Vagina (tissue), 2 donors: ENCODE measurements around the gene PDHA1. TPM values are rescaled to one million over a fixed set of nuclear protein-coding genes. Genes with fewer than 3 reads are reported as not detected.
A peak's percentile ranks its signal among the peaks of the same experiment; 100 is the strongest.

Experiments
- DNase-seq, 2 donors: peaks; one replicate each; pipeline ENCODE4 v3.0.0-alpha.2; 2017; ENCODE audit errors: extremely low spot score in 2 of 2
- H3K27ac ChIP-seq: fragments of 200-600 bp; sonication (generic); one replicate; pipeline ENCODE4 v1.5.1; 2019
- H3K27me3 ChIP-seq: fragments of 200-600 bp; sonication (generic); one replicate; pipeline ENCODE4 v1.5.1; 2019
- H3K36me3 ChIP-seq, 2 donors: fragments of 200-600 bp; sonication (generic); one replicate each; pipeline ENCODE4 v1.5.1; 2017 to 2019
- H3K4me1 ChIP-seq: fragments of 200-600 bp; sonication (generic); one replicate; pipeline ENCODE4 v1.5.1; 2019
- H3K4me3 ChIP-seq, 2 donors: fragments of 200-600 bp; sonication (generic); 1 replicate in 1 of 2; 2 replicates in 1 of 2; pipeline ENCODE4 v1.5.1; 2016 to 2019
- H3K9me3 ChIP-seq: fragments of 200-600 bp; sonication (generic); one replicate; pipeline ENCODE4 v1.5.1; 2019
- CTCF ChIP-seq, 3 experiments: fragments of 450-650 bp in 2 of 3; fragments of 200-600 bp in 1 of 3; sonication (generic) in 1 of 3; IDR thresholded peaks; one replicate each; pipeline ENCODE4 v1.5.1; 2017 to 2019; ENCODE audit warnings: antibody characterized with exemption in 3 of 3, mild to moderate bottlenecking in 2 of 3, moderate library complexity in 2 of 3
- POLR2A ChIP-seq, 2 donors: fragments of 450-650 bp; IDR thresholded peaks; one replicate each; pipeline ENCODE4 v1.6.1; 2017; ENCODE audit warnings: antibody characterized with exemption in 2 of 2, mild to moderate bottlenecking in 2 of 2, moderate library complexity in 2 of 2
- POLR2AphosphoS5 ChIP-seq, 2 donors: sonication (generic); formaldehyde crosslinking; IDR thresholded peaks; one replicate each; pipeline ENCODE4 v1.9.0; 2017; ENCODE audit warnings: antibody characterized with exemption in 2 of 2, mild to moderate bottlenecking in 2 of 2, low read depth in 1 of 2; ENCODE audit not compliant: insufficient read depth in 1 of 2
- intact Hi-C: fragments of 100-400 bp; cut with DNase I; formaldehyde crosslinking; loops from one replicate; pipeline ENCODE4 v1.15.1; 2023
- total RNA-seq: library from RNA; depleted of rRNA; stranded (reverse); fragments of >200 nt; gene quantifications from one replicate; pipeline ENCODE4 v1.2.3, GENCODE V29; 2016

The PDHA1 gene
- 41.0 TPM for total RNA-seq

- peak in 1 of 2 donors; percentile 91 for DNase-seq
- Histone ChIP-seq H3K27me3 (no peaks in the 10 kb centered on the region), H3K27ac (peak within 1 kb of the TSS; percentile 71), H3K36me3 (no peaks in the 10 kb centered on the region), H3K9me3 (no peaks in the 10 kb centered on the region), H3K4me1 (peaks cover 14% of the 10 kb centered on the region), H3K4me3 (peak within 1 kb of the TSS; percentile 62 to 64)
- peak in 1 of 3 experiments; percentile 5 for TF ChIP-seq CTCF (IDR thresholded peaks at IDR 0.05)
- TF ChIP-seq POLR2AphosphoS5 (IDR thresholded peaks at IDR 0.05; ENCODE audit: insufficient read depth in 1 of 2, low read depth in 1 of 2): peak; percentile 44 to 88
- TF ChIP-seq POLR2A (IDR thresholded peaks at IDR 0.05): peak in 1 of 2 donors; percentile 35
- intact Hi-C loops: no loop called here
These were observed at the start of gene PDHA1 for GRCh38 chrX:19343535-19344408. Gene PDHA1, plus strand, starts transcription at chrX:19343927. Its CDS starts 111 bp downstream, at chrX:19344038.

GRCh38 chrX:19303256-19303880 is 40.4 kb upstream of the PDHA1 start:
- no peaks in the 10 kb centered on the region for H3K27me3 ChIP-seq
- DNase-seq: no peak
- H3K36me3 ChIP-seq: no peaks in the 10 kb centered on the region
- intact Hi-C loops: no loop called here
- no peaks in the 10 kb centered on the region for H3K9me3 ChIP-seq
- no peaks in the 10 kb centered on the region for H3K4me1 ChIP-seq
- H3K4me3 ChIP-seq: no peak overlapping the region
- TF ChIP-seq POLR2AphosphoS5 (IDR thresholded peaks at IDR 0.05; ENCODE audit: insufficient read depth in 1 of 2, low read depth in 1 of 2) (no peak), POLR2A (IDR thresholded peaks at IDR 0.05) (no peak), CTCF (IDR thresholded peaks at IDR 0.05) (no peak)
- no peak overlapping the region for H3K27ac ChIP-seq

GRCh38 chrX:19326567-19326966 is 17.2 kb upstream of the PDHA1 start:
- TF ChIP-seq POLR2AphosphoS5 (IDR thresholded peaks at IDR 0.05; ENCODE audit: insufficient read depth in 1 of 2, low read depth in 1 of 2) (no peak), CTCF (IDR thresholded peaks at IDR 0.05) (no peak), POLR2A (IDR thresholded peaks at IDR 0.05) (no peak)
- intact Hi-C loops: no loop called here
- Histone ChIP-seq H3K4me1 (no peaks in the 10 kb centered on the region), H3K4me3 (no peak overlapping the region), H3K27me3 (no peaks in the 10 kb centered on the region), H3K27ac (no peak overlapping the region), H3K9me3 (no peaks in the 10 kb centered on the region), H3K36me3 (no peaks in the 10 kb centered on the region)
- DNase-seq: peak in 1 of 2 donors; percentile 10

GRCh38 chrX:19331831-19332230 is 11.9 kb upstream of the PDHA1 start:
- DNase-seq: peak in 1 of 2 donors; percentile 60
- Histone ChIP-seq H3K27me3 (no peaks in the 10 kb centered on the region), H3K9me3 (no peaks in the 10 kb centered on the region), H3K27ac (no peak overlapping the region), H3K36me3 (no peaks in the 10 kb centered on the region), H3K4me3 (no peak overlapping the region), H3K4me1 (no peaks in the 10 kb centered on the region)
- intact Hi-C loops: no loop called here
- TF ChIP-seq POLR2A (IDR thresholded peaks at IDR 0.05) (no peak), CTCF (IDR thresholded peaks at IDR 0.05) (no peak)

GRCh38 chrX:19332983-19333382 is 10.7 kb upstream of the PDHA1 start:
- intact Hi-C loops: no loop called here
- no peaks in the 10 kb centered on the region for H3K27me3 ChIP-seq
- H3K9me3 ChIP-seq: no peaks in the 10 kb centered on the region
- no peaks in the 10 kb centered on the region for H3K4me1 ChIP-seq
- H3K4me3 ChIP-seq: no peak overlapping the region
- no peaks in the 10 kb centered on the region for H3K36me3 ChIP-seq
- peak; percentile 67 to 88 for DNase-seq
- TF ChIP-seq POLR2AphosphoS5 (IDR thresholded peaks at IDR 0.05; ENCODE audit: insufficient read depth in 1 of 2, low read depth in 1 of 2): no peak
- no peak for TF ChIP-seq POLR2A (IDR thresholded peaks at IDR 0.05)
- TF ChIP-seq CTCF (IDR thresholded peaks at IDR 0.05): no peak
- no peak overlapping the region for H3K27ac ChIP-seq
